ENCODE measurements around the gene TAS2R50. TPM values are rescaled to one million over a fixed set of nuclear protein-coding genes. Genes with fewer than 3 reads are reported as not detected.
A peak's percentile ranks its signal among the peaks of the same experiment; 100 is the strongest.

TAS2R50 gene
- total and polyA plus RNA-seq, 10 of the 15 experiments (the other 5 are each of a cell fraction or from before 2014, with no cell fraction given) = 0.33 to 3.2 (median 1.6) TPM; not detected in 5

DNA sequence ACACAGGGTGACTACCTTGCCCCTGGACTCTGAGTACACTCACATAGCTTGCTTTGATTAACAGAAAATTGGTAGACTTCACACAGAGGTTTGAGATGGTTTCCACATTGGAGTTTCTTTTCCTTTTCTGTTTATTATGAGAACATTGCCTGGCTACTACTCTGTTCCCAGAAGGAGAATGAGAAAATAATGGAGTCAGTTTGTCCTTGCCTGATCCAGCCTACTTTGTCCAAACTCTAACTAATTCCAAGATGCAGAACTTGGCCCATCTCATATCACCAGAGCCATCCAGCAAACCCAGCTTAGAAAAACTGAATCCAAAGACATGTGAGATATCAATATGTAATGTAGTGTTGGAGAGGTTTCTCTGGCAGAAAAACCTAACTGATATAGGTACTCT lies 20.4 kb downstream of the TAS2R50 start:
- no peaks in the 10 kb centered on the region for H3K4me1 ChIP-seq (ENCODE audit: control insufficient read depth, insufficient read depth, low read length)
- ChIA-PET RAD21 (ENCODE audit: unreplicated experiment) (no interaction called here), CTCF (no interaction called here), POLR2A (interaction anchor here (0.6 kb wide), 1 partner anchor 297 kb away, joined by 6 read pairs; no protein-coding TSS in a partner anchor), SMC1A (ENCODE audit: uncharacterized antibody, unreplicated experiment) (interaction anchor here (1.0 kb wide), 1 partner anchor 8 kb away, joined by 4 read pairs; no protein-coding TSS in a partner anchor)
- no TSS peak for BruUV-seq (replicated peaks)
- H3K9ac ChIP-seq (ENCODE audit: control insufficient read depth, insufficient read depth, low read length) = no peak overlapping the region
- H3K27me3 ChIP-seq (replicated peaks in 1 of 2; ENCODE audit: control insufficient read depth in 2 of 2, insufficient read depth in 2 of 2, low read length in 1 of 2) = no peaks in the 10 kb centered on the region
- ATAC-seq (no peak), FAIRE-seq (no peak), DNase-seq (ENCODE audit: low read depth, low spot score) (no peak)
- H3K4me2 ChIP-seq (ENCODE audit: control insufficient read depth, insufficient read depth) = no peak overlapping the region
- in situ Hi-C loops (cut with MboI) (no loop called here), intact Hi-C loops (cut with micrococcal nuclease; ENCODE audit: unreplicated experiment) (loop anchor here (10.0 kb wide), 1 partner anchor 228 kb away; no protein-coding TSS in a partner anchor)
- H2AFZ ChIP-seq (ENCODE audit: control insufficient read depth, low read depth, low read length) = no peak overlapping the region
- no peak overlapping the region for H3K27ac ChIP-seq (ENCODE audit: control insufficient read depth, insufficient read depth)
- H3K36me3 ChIP-seq (ENCODE audit: control insufficient read depth in 2 of 2, insufficient read depth in 2 of 2, low read length in 1 of 2) = no peaks in the 10 kb centered on the region
- no peaks in the 10 kb centered on the region for H4K20me1 ChIP-seq (ENCODE audit: control insufficient read depth, insufficient read depth)
- no peak overlapping the region for H3K4me3 ChIP-seq
- no peaks in the 10 kb centered on the region for H3K79me2 ChIP-seq (ENCODE audit: control insufficient read depth, insufficient read depth, low read length)
- TF ChIP-seq IKZF1 (conservative IDR thresholded peaks at IDR 0.05) = no peak
- no peak for TF ChIP-seq WRNIP1 (IDR thresholded peaks at IDR 0.05; ENCODE audit: borderline replicate concordance, low read depth, low read length)
- no peak for TF ChIP-seq RCOR1 (conservative IDR thresholded peaks at IDR 0.05; ENCODE audit: low read depth, low read length)
- TF ChIP-seq RBBP5 (conservative IDR thresholded peaks at IDR 0.05) = no peak
- TF ChIP-seq GATAD2B (conservative IDR thresholded peaks at IDR 0.05; ENCODE audit: low read depth) = no peak
- no peaks in the 10 kb centered on the region for H3K9me3 ChIP-seq (replicated peaks; ENCODE audit: control insufficient read depth, insufficient read depth, low read length)

DNA sequence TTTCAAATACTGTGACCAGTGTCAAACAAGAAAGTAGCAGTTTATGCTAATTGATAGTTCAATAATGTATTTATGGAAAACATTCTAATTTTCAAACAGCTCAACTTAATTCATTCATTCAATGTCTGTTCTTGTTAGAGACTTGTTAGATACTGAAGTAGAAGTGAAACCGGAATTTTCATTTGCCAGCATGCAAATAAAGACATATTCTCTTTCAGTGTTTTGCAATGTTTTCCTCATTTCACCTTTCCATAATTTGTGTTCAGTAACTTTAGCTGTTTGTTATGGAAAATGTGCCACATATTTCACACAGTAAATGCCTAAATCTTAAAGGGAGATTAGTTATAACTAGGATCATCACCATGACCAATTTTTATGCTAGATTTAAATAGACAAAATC lies 21.2 kb downstream of the TAS2R50 start:
- WGBS (ENCODE audit: insufficient coverage, insufficient replicate concordance, low lambda C conversion rate, missing lambda C conversion rate) = 57% methylated on average over 1 of the region's 1 CpG
- ChIA-PET RAD21 (ENCODE audit: unreplicated experiment) (no interaction called here), POLR2A (no interaction called here), SMC1A (ENCODE audit: uncharacterized antibody, unreplicated experiment) (interaction anchor here (1.0 kb wide), 1 partner anchor 8 kb away, joined by 4 read pairs; no protein-coding TSS in a partner anchor), CTCF (no interaction called here)
- Histone ChIP-seq H3K4me1 (ENCODE audit: control insufficient read depth, insufficient read depth, low read length) (no peaks in the 10 kb centered on the region), H3K27me3 (replicated peaks in 1 of 2; ENCODE audit: control insufficient read depth in 2 of 2, insufficient read depth in 2 of 2, low read length in 1 of 2) (no peaks in the 10 kb centered on the region), H3K4me2 (ENCODE audit: control insufficient read depth, insufficient read depth) (no peak overlapping the region), H3K9ac (ENCODE audit: control insufficient read depth, insufficient read depth, low read length) (no peak overlapping the region), H3K36me3 (ENCODE audit: control insufficient read depth in 2 of 2, insufficient read depth in 2 of 2, low read length in 1 of 2) (no peaks in the 10 kb centered on the region), H4K20me1 (ENCODE audit: control insufficient read depth, insufficient read depth) (no peaks in the 10 kb centered on the region), H3K9me3 (replicated peaks; ENCODE audit: control insufficient read depth, insufficient read depth, low read length) (no peaks in the 10 kb centered on the region), H2AFZ (ENCODE audit: control insufficient read depth, low read depth, low read length) (no peak overlapping the region), H3K4me3 (no peak overlapping the region), H3K27ac (ENCODE audit: control insufficient read depth, insufficient read depth) (no peak overlapping the region), H3K79me2 (ENCODE audit: control insufficient read depth, insufficient read depth, low read length) (no peaks in the 10 kb centered on the region)
- no TSS peak for BruUV-seq (replicated peaks)
- TF ChIP-seq NFXL1 (IDR thresholded peaks at IDR 0.05; ENCODE audit: borderline replicate concordance) (no peak), ZNF24 (IDR thresholded peaks at IDR 0.05) (0 out of 2 replicates have a peak, but pooled peaks have one; percentile 25)
- no peak for DNase-seq (ENCODE audit: low read depth, low spot score)
- in situ Hi-C loops (cut with MboI) = no loop called here
- FAIRE-seq = no peak
- intact Hi-C loops (cut with micrococcal nuclease; ENCODE audit: unreplicated experiment) = loop anchor here (10.0 kb wide), 1 partner anchor 229 kb away; no protein-coding TSS in a partner anchor
- no peak for ATAC-seq

Measured in GM12878 (cell line).